ENCODE results near the gene TSPAN1.

DNA sequence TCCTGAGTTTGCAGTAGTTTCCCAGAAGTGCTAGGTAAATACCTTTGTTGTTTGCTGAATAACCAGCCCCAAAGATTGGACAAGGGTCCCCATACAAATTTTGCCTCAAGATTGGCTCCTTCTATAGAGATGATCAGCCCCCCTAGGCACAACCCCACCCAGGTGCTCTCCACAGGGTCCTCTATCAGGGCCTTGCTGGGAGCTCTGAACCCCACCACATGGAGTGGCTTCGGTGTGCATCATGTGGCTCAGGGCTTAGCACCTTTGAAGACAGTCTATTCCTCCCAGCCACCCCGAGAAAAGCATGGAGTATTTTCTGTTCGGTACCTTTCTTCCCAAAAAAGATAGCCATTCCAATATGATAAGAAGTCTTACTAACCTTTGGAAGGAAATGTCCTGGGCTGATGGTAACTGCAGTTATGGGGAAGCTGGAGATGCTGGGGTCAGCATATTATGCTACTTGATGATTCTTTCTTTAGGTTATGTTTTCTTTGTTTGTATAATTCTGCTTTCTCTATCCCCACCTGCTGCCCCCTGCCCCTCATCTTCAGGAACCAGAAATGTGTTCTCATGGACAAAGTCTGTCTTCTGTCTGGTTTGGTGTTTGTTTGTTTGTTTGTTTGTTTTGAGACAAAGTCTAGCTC, 5.0 kb upstream of the TSPAN1 start:
- no peak for TF ChIP-seq POLR2A (IDR thresholded peaks at IDR 0.05)
- TF ChIP-seq, protein P1, sequence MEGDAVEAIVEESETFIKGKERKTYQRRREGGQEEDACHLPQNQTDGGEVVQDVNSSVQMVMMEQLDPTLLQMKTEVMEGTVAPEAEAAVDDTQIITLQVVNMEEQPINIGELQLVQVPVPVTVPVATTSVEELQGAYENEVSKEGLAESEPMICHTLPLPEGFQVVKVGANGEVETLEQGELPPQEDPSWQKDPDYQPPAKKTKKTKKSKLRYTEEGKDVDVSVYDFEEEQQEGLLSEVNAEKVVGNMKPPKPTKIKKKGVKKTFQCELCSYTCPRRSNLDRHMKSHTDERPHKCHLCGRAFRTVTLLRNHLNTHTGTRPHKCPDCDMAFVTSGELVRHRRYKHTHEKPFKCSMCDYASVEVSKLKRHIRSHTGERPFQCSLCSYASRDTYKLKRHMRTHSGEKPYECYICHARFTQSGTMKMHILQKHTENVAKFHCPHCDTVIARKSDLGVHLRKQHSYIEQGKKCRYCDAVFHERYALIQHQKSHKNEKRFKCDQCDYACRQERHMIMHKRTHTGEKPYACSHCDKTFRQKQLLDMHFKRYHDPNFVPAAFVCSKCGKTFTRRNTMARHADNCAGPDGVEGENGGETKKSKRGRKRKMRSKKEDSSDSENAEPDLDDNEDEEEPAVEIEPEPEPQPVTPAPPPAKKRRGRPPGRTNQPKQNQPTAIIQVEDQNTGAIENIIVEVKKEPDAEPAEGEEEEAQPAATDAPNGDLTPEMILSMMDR (IDR thresholded peaks at IDR 0.05): no peak
- TF ChIP-seq EP300 (IDR thresholded peaks at IDR 0.05): no peak
